HG03439 (cell line): ENCODE data around the gene SNORC.
"Not testable (repeated sequence)": the region's sequence is repeated elsewhere in the genome, so short reads cannot be mapped to it uniquely, and the experiment has no call there.

Source experiments
- ATAC-seq: cut with Tn5 transposase; IDR thresholded peaks from one replicate; pipeline ENCODE4 v1.9.1; 2021; ENCODE audit warnings: mild to moderate bottlenecking, moderate library complexity; ENCODE audit not compliant: unreplicated experiment

The SNORC gene

DNA sequence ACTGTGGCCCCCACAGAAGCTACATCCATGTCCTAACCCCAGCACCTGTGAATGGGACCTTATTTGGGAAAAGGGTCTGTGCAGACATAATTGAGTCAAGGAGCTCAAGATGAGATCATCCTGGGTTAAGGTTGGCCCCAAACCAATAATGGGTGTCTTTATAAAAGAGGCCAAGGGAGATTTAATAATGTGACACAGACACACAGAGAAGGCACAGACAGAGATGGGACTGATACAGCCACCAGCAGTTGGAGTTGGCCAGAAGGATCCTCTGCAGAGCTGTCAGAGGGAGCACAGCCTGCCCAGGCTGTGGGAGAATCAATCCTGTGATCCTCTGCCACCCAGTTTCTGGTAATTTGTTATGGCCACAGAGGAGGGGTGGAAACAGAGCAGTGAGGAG, 26.0 kb downstream of the SNORC start:
- no peak for ATAC-seq

- no peak for ATAC-seq
These were observed 26.9 kb downstream of the SNORC start for GRCh38 chr2:232896720-232897597.

GRCh38 chr2:232897598-232898408, 27.7 kb downstream of the SNORC start:
- ATAC-seq = no peak

DNA sequence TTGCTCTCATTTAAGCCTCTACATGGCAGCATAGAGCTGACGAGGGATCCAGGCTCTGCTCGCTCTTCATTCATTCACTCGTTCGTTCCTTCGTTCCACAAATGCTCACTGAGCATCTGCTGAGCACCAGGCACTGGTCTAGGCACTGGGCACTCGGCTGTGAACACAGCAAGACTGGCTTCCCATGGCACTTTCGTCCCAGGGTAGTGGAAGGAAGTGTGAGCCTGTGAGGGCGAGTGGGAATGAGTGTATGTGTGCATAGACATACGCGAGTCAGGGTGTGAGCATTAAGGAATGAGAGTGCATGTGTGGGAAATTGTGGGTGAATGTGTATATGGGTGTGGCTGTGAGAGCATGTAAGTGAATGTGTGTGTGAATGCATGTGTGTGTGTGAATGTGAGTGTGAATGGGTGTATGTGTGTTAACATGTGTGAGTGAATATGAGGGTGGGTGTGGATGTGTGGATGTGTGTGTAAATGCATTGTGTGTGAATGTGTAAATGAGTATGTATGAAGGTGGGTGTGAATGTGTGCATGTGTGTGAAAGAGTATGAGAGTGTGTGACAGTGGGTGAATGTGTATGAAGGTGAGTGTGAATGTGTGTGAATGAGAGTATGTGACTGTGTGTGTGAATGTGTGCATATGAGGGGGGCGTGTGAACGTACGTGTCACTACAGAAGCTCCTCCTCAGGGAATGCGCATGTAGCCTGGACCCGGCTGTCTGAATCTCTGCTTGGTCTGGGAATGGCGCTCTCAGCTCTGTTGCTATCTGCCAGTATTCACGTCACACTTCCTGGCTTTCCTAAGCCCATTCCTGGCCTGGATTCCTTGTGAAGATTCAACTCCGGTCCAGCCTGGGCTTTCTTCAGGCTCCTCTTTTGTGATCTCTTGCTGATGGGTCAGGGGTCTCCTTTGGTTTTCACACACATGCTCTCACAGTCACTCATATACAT, 28.8 kb downstream of the SNORC start:
- ATAC-seq = no peak

- no peak for ATAC-seq
These were observed 31.0 kb downstream of the SNORC start for GRCh38 chr2:232900811-232901735.

DNA sequence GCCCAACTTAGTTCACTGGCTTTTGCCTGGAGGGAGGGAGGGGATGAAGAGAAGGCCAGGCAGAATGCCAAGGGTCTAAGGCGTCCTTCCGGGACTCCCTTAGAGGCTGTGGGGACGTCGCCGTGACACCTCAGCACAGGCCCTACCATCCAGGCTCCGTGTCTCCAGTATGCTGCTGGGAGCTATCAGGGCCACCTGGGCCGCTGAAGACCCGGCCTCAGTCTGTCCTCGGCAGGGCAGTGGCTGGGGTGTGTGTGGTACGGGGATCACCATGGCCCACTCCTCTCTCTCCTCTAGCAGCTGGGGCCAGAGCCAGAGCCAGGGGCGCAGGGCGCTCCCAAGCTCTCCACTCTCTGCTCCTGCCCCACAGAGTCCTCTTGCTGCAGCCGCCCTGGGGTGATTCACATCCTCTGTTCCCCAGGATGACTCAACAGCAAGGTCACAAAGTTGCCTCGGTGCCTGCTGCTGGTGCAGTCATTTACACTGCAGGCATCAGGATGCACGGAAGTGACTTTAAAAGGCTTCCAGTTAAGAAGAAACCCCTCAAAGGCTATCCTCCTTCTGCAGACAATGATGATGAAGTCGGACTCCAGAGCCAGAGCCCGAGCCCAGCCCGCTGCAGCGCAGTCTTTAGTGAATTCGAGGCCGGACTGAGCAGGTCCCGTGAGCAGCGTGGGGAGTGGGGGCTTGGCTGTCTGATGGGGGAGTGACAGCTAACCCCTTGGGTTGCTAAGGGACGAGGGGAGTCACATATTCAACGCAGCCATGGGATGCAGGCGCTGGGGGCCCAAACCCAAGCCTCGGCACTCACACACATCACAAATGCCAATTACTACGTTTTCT, 31.9 kb downstream of the SNORC start:
- no peak for ATAC-seq

DNA sequence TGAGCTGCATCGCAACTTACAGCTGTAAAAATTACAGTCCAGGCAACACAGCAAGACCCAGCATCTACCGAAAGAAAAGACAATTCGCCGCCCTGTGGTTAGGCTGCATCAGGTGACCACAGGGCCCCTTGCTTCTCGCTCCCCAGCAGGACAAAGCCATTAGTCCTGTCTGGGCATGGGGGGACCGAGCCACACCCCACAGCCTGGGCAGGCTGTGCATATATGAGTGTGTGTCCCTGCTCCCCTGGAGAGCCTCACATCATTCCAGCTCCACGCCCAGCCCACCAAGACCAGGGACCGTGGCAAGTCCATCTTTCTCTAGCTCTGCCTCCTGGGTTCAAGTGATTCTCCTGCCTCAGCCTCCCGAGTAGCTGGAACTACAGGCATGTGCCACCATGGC, 33.9 kb downstream of the SNORC start:
- no peak for ATAC-seq

GRCh38 chr2:232906867-232907717, 37.0 kb downstream of the SNORC start:
- not testable (repeated sequence) for ATAC-seq

- not testable (repeated sequence) for ATAC-seq
These were observed 37.6 kb downstream of the SNORC start for GRCh38 chr2:232907718-232908085.

GRCh38 chr2:232908695-232909094, 38.6 kb downstream of the SNORC start:
- no peak for ATAC-seq

DNA sequence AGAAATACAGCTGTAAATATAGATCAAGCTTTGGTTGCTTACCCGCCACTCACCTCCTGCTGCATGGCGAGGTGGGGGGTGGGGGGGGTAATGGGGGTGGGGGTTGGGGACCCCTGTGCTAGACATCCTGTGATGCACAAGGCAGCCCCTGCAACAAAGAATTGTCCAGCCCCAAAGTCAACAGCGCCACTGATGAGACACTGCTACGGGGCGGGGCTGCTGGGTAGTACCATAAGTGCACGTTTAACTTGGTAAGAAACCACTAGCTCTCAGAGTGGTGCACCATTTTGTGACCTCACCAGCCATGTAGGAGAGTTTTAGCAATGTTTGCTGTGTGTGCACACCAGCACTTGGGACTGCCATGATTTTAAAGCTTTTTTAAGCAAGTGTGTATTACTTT, 40.3 kb downstream of the SNORC start:
- no peak for ATAC-seq

DNA sequence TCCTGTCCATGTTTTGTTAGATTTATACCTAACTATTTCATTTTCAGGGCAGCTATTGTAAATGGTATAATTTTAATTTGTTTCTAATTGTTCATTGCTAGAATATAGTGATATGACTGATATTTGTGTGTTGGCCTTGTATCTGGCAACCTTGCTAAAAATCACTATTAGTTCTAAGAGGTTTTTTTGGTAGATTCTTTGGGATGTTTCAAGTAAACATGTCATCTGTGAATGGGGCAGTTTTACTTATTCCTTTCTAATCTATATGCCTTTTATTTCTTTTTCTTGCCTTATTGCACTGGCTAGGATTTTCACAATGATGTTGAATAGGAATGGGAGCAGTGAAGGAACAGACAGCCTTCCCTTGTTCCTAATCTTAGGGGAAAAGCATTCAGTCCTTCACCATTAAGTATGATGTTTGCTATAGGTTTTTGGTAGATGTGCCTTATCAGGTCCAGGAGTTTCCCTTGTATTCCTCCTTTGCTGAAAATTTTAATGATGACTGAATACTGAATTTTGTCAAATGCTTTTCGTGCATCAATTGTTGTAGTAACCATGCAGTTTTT, 41.7 kb downstream of the SNORC start:
- ATAC-seq = no peak

DNA sequence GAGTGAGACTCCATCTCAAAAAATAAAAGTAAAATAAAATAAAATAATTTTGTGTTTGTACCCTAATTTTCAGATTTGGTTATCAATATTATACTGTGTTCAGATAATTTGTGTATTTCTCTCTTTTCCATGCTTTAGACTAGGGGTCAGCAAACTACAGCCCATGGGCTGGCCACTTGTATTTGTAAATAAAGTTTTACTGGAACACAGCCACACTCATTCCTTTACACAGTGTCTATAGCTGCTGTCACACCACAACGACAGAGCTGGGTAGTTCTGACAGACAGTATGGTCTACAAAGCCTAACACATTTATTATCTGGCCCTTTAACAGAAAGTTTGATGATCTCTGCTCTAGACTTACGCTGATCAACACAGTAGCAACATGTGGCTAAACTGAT, 43.8 kb downstream of the SNORC start:
- no peak for ATAC-seq

DNA sequence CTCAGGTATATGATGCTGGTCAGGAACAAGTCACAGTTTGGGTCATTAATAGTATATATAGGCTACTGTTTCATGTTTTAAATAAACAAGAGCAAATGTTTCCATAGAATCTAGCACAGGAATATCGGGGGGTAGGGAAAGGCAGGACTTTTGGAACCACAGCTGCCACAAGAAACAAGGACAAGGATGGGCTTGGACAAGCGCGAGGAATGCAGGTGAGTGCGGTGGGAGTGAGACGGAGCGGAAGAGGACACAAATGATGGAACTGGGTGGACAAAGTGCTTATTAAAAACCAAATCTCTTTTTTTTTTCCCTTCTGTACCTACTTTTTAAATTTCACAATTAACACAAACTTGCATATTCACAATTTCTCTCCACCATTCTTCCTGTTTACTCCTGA, 49.1 kb downstream of the SNORC start:
- no peak for ATAC-seq

DNA sequence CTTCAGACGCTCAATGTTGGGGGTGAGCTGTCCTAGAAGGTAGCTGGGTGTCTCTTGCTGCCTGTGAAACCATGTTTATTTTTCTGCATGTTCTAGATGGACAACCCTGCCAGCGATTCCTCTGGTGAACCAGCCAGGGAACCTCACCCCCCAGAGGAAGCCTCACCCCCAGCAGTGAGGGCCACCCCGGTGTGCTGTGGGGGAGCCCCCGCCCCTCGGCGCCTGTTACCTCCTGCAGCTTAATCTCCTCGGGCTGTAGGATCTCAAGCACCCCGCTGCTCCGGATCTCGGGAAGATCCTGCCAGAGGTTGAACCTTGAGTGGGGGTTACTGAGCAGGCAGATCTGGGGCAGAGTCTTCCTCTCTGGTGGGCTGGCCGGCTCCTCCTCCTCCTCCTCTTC, 50.0 kb downstream of the SNORC start:
- no peak for ATAC-seq

DNA sequence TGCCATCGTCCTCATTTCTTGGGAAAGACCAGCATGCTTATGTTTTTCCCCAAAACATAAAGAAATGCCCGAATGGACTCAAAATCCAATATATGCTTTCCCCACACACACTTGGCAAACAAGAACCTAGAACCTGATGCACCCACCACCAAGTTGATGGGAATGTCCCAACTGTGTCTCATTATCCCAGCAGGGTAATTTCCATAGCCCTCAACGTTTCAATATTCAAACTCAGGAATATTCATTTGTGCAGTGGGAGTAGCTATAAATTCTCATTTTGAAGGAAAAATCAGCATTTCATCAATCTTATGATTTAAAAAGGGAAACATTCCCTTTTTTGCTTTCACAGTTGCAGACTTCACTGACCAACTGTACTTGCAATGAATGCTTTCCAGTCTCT, 50.7 kb downstream of the SNORC start:
- ATAC-seq = no peak

GRCh38 chr2:232924433-232924832, 54.4 kb downstream of the SNORC start:
- no peak for ATAC-seq
